Measurements from ENCODE around the gene CCR6.

CCR6 gene

DNA sequence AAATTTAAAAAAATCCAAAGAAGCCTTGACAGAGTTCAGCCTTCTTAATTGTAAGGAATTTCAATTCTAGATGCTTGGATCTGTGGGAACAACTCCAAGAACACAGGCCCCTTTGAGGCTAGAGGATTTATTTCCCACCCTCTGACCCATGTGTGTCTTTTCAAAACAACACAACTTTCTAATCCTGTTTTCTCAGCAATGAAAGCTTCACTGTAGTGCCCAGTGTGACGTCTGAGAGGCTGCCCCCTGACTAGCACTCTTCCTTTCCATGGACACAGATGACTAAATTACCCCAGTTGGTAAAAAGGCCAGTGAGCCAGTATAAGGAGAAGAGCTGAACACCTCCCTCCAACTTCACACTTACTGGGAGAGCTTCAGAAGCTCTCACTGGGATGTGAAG lies 16.5 kb upstream of the CCR6 start:
- TF ChIP-seq CTCF (IDR thresholded peaks at IDR 0.05; ENCODE audit: low read depth, low read length): no peak
- H3K4me3 ChIP-seq (replicated peaks in 1 of 2; ENCODE audit: low read depth in 2 of 2, low read length in 2 of 2): no peak overlapping the region
- no peak for DNase-seq (ENCODE audit: low read depth in 2 of 2)

- DNase-seq (ENCODE audit: low read depth in 2 of 2): no peak
- no peak overlapping the region for H3K4me3 ChIP-seq (replicated peaks in 1 of 2; ENCODE audit: low read depth in 2 of 2, low read length in 2 of 2)
- no peak for TF ChIP-seq CTCF (IDR thresholded peaks at IDR 0.05; ENCODE audit: low read depth, low read length)
Observed at GRCh38 chr6:167107787-167108186, 15.1 kb upstream of the CCR6 start.

- TF ChIP-seq CTCF (IDR thresholded peaks at IDR 0.05; ENCODE audit: low read depth, low read length): no peak
- no peak overlapping the region for H3K4me3 ChIP-seq (replicated peaks in 1 of 2; ENCODE audit: low read depth in 2 of 2, low read length in 2 of 2)
- no peak for DNase-seq (ENCODE audit: low read depth in 2 of 2)
Observed at GRCh38 chr6:167108278-167108677, 14.6 kb upstream of the CCR6 start.

DNA sequence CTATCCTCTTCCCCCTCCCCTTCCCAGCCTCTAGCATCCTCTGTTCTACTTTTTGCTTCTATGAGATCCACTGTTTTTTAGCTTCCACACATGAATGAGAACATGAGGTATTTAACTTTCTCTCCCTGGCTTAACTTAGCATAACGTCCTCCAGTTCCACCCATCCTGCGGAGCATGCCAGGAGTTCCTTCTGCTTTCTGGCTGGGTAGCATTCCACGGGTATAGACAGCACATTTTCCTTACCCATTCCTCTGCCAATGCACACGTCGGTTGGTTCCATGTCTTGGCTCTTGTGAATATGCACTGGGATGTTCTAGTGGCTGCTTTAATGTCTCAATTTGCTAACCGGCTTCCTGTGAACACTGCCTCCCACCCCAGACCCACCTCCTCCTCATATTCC lies 13.2 kb upstream of the CCR6 start:
- no peak for TF ChIP-seq CTCF (IDR thresholded peaks at IDR 0.05; ENCODE audit: low read depth, low read length)
- no peak for DNase-seq (ENCODE audit: low read depth in 2 of 2)
- H3K4me3 ChIP-seq (replicated peaks in 1 of 2; ENCODE audit: low read depth in 2 of 2, low read length in 2 of 2): no peak overlapping the region

DNA sequence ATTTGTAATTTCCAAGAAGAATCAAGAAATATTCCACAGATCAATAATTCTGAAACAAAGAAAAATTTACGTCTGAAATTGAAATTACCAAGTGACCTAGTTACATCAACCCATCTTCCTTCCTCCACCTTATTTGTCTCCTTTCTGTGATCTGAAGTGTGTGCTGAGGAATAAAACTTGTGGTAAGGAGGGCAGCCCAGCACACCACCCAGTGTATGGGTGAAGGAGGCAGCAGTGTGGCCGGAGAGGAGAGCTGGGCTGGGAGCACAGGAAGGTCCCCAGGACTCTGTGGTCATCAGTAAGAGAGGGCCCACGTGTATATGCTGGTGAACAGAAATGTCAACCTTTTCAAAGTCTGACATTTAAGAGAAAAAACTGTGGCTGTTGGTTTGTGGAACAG lies 11.3 kb upstream of the CCR6 start:
- DNase-seq (ENCODE audit: low read depth in 2 of 2): no peak
- no peak overlapping the region for H3K4me3 ChIP-seq (replicated peaks in 1 of 2; ENCODE audit: low read depth in 2 of 2, low read length in 2 of 2)
- TF ChIP-seq CTCF (IDR thresholded peaks at IDR 0.05; ENCODE audit: low read depth, low read length): no peak

- TF ChIP-seq CTCF (IDR thresholded peaks at IDR 0.05; ENCODE audit: low read depth, low read length): no peak
- DNase-seq (ENCODE audit: low read depth in 2 of 2): no peak
- H3K4me3 ChIP-seq (replicated peaks in 1 of 2; ENCODE audit: low read depth in 2 of 2, low read length in 2 of 2): no peak overlapping the region
Observed at GRCh38 chr6:167112421-167112820, 10.5 kb upstream of the CCR6 start.

GRCh38 chr6:167113047-167113754 lies 9.7 kb upstream of the CCR6 start:
- H3K4me3 ChIP-seq (replicated peaks in 1 of 2; ENCODE audit: low read depth in 2 of 2, low read length in 2 of 2): no peak overlapping the region
- no peak for DNase-seq (ENCODE audit: low read depth in 2 of 2)
- no peak for TF ChIP-seq CTCF (IDR thresholded peaks at IDR 0.05; ENCODE audit: low read depth, low read length)
